OCI-LY3 (cell line): ENCODE measurements around the gene TUB.

Experiments
- H2AFZ ChIP-seq: fragments of 200-600, 300-600 bp; shearing (Covaris generic); 2 replicates; pipeline ENCODE4 v1.6.0; 2014; ENCODE audit warnings: antibody characterized with exemption, low read depth, low read length
- H3K27ac ChIP-seq: fragments of 200-600, 300-600 bp; sonication (generic); 2 replicates; pipeline ENCODE4 v1.5.1; 2014; ENCODE audit warnings: mild to moderate bottlenecking, low read length, moderate library complexity, mixed read lengths
- H3K27me3 ChIP-seq: fragments of 200-600, 300-600 bp; sonication (generic); 2 replicates; pipeline ENCODE4 v1.6.1; 2014; ENCODE audit warnings: low read depth, low read length, mixed read lengths
- H3K36me3 ChIP-seq: fragments of 200-600, 300-600 bp; sonication (generic); replicated peaks from 2 replicates; pipeline ENCODE3; 2014; ENCODE audit warnings: low read depth, low read length, mixed read lengths
- H3K4me1 ChIP-seq: fragments of 300-600, 200-600 bp; sonication (generic); 2 replicates; pipeline ENCODE4 v1.6.1; 2014; ENCODE audit warnings: low read length, mixed read lengths
- H3K4me2 ChIP-seq: fragments of 200-600, 300-600 bp; sonication (generic); 2 replicates; pipeline ENCODE4 v1.6.1; 2014; ENCODE audit warnings: low read length, mixed read lengths
- H3K4me3 ChIP-seq: fragments of 300-600, 200-600 bp; sonication (generic); 2 replicates; pipeline ENCODE4 v1.5.1; 2014; ENCODE audit warnings: antibody characterized with exemption, mild to moderate bottlenecking, low read length, moderate library complexity
- H3K79me2 ChIP-seq: fragments of 300-600, 200-600 bp; shearing (Covaris generic); 2 replicates; pipeline ENCODE4 v1.6.1; 2014; ENCODE audit warnings: mild to moderate bottlenecking, low read length, mixed read lengths
- H3K9ac ChIP-seq: fragments of 300-600, 200-600 bp; shearing (Covaris generic); 2 replicates; pipeline ENCODE4 v1.6.0; 2014; ENCODE audit warnings: mild to moderate bottlenecking, low read length, moderate library complexity
- H3K9me3 ChIP-seq: fragments of 200-600, 300-600 bp; shearing (Covaris generic); 2 replicates; pipeline ENCODE4 v1.6.1; 2014; ENCODE audit warnings: low read length, mixed read lengths; ENCODE audit not compliant: insufficient read depth
- H4K20me1 ChIP-seq: fragments of 200-600, 300-600 bp; sonication (generic); 2 replicates; pipeline ENCODE4 v1.6.1; 2016; ENCODE audit warnings: low read length, mixed read lengths; ENCODE audit not compliant: insufficient read depth
- EZH2phosphoT487 ChIP-seq: fragments of 200-600 bp; shearing (Covaris generic); IDR thresholded peaks from 2 replicates; pipeline ENCODE4 v1.6.1; 2018; ENCODE audit warnings: antibody characterized with exemption, mixed run types, low read depth
- TF ChIP-seq, protein P1 (sequence below): fragments of 200-600, 300-600 bp; sonication (generic); IDR thresholded peaks from 2 replicates; pipeline ENCODE4 v1.5.1; 2014; ENCODE audit warnings: antibody characterized with exemption, low read length, low read depth

Gene TUB

DNA sequence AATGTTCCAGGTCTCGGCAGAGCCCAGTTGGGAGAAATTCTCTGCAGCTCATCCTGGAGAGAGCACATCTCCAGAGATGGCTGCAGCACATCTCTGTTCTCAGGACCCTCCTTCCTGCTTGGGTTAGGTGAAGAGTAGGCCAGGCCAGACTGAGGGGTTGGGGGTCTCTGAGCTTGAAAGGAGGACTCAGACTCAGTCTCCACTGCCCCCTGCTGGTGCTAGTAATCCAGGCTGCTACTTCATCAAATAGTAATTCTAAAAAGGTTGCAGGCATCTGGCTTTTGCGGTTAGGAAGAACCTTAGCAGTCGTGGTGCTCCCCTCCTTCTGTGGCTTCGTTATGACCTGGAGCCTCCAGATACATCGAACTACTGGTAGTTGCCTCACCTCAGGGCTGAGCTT lies 9.7 kb downstream of the TUB start:
- Histone ChIP-seq H3K27ac (no peak overlapping the region), H3K36me3 (no peaks in the 10 kb centered on the region), H3K4me3 (no peak overlapping the region), H3K79me2 (no peaks in the 10 kb centered on the region), H3K4me2 (no peak overlapping the region), H3K4me1 (peaks cover 12% of the 10 kb centered on the region), H2AFZ (no peak overlapping the region), H3K9me3 (no peaks in the 10 kb centered on the region), H3K27me3 (peaks cover 5% of the 10 kb centered on the region; the same call in 1 of the 2 replicates), H4K20me1 (no peaks in the 10 kb centered on the region), H3K9ac (no peak overlapping the region)
- TF ChIP-seq, protein P1, sequence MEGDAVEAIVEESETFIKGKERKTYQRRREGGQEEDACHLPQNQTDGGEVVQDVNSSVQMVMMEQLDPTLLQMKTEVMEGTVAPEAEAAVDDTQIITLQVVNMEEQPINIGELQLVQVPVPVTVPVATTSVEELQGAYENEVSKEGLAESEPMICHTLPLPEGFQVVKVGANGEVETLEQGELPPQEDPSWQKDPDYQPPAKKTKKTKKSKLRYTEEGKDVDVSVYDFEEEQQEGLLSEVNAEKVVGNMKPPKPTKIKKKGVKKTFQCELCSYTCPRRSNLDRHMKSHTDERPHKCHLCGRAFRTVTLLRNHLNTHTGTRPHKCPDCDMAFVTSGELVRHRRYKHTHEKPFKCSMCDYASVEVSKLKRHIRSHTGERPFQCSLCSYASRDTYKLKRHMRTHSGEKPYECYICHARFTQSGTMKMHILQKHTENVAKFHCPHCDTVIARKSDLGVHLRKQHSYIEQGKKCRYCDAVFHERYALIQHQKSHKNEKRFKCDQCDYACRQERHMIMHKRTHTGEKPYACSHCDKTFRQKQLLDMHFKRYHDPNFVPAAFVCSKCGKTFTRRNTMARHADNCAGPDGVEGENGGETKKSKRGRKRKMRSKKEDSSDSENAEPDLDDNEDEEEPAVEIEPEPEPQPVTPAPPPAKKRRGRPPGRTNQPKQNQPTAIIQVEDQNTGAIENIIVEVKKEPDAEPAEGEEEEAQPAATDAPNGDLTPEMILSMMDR = peak; percentile 70
- TF ChIP-seq EZH2phosphoT487 = no peak

DNA sequence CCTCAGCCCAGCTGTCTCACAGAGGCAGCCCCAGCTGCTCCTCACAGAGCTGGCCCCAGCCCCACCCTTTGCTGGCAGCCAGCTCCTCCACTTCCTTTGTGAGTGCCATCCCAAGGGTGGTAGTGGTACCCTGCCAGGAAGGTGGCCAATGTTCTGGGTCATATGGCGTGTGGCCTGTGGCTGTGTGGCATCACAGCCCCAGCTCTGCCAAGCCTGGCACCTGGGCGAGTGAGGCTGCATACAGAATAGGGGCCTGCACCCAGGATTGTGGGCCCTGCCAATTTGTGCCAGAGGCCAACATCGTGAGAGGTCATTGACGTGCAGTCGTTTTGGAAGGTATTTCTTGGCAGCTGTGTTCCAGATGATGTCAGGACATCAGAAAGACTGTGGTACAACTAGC lies 10.7 kb downstream of the TUB start:
- H3K4me1 ChIP-seq = peaks cover 12% of the 10 kb centered on the region

DNA sequence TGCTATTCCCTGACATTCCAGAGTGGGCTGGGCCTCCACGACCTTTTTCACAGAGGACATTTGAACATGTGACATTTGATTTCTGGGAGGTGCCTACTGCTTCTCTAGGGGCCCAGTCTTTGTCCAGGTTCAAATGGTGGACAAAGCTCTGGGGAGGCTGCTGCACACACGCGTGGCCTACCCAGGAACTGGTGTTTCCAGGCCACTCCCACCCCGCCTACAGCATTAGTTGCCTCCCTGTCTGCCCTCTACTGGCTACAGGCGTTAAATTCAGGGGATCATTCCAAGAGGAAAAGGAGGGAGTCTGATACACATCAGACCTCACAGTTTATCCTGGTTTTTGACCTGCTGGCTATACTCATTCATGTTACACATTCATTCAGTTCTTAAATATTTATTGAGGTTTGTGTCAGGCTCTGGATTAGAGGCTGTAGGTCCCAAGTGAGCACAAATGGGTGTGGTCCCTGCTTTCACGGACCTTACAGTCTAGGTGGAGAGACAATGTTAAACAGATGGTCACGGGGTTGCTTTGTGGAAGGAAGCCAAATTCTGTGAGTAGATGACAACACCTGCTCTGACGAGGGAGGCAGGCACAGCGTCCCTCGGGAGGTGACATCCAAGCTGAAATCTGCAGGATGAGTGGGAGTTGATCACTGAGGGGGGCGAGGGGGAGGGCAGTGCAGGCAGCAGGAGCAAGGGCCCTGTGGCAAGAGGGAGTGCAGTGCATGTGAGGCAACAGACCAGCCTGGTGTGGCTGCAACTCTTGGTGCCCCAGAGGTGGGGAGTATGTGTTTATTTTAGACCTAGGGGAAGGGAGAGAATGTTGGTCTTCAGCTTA lies 11.8 kb downstream of the TUB start:
- Histone ChIP-seq H3K9ac (peak overlapping the region; percentile 22; the same call in 1 of the 2 replicates), H3K4me1 (peaks cover 23% of the 10 kb centered on the region), H3K27ac (no peak overlapping the region), H3K9me3 (no peaks in the 10 kb centered on the region), H3K36me3 (no peaks in the 10 kb centered on the region), H3K4me3 (peak overlapping the region; percentile 60), H3K79me2 (no peaks in the 10 kb centered on the region), H4K20me1 (no peaks in the 10 kb centered on the region), H2AFZ (peak overlapping the region; percentile 90), H3K4me2 (peak overlapping the region; percentile 62), H3K27me3 (no peaks in the 10 kb centered on the region)
- TF ChIP-seq, protein P1 = peak; percentile 75
- TF ChIP-seq EZH2phosphoT487 = no peak

More for the DNA sequence above, 10.7 kb downstream of the TUB start:
- peaks cover 2% of the 10 kb centered on the region; the same call in 1 of the 2 replicates for H3K27me3 ChIP-seq
- TF ChIP-seq, protein P1 = no peak
- TF ChIP-seq EZH2phosphoT487 = no peak
- no peak overlapping the region for H3K9ac ChIP-seq
- no peak overlapping the region for H3K4me2 ChIP-seq
- no peak overlapping the region for H3K4me3 ChIP-seq
- no peak overlapping the region for H3K27ac ChIP-seq
- no peaks in the 10 kb centered on the region for H3K36me3 ChIP-seq
- no peaks in the 10 kb centered on the region for H3K79me2 ChIP-seq
- H3K9me3 ChIP-seq = no peaks in the 10 kb centered on the region
- no peak overlapping the region for H2AFZ ChIP-seq
- H4K20me1 ChIP-seq = no peaks in the 10 kb centered on the region

DNA sequence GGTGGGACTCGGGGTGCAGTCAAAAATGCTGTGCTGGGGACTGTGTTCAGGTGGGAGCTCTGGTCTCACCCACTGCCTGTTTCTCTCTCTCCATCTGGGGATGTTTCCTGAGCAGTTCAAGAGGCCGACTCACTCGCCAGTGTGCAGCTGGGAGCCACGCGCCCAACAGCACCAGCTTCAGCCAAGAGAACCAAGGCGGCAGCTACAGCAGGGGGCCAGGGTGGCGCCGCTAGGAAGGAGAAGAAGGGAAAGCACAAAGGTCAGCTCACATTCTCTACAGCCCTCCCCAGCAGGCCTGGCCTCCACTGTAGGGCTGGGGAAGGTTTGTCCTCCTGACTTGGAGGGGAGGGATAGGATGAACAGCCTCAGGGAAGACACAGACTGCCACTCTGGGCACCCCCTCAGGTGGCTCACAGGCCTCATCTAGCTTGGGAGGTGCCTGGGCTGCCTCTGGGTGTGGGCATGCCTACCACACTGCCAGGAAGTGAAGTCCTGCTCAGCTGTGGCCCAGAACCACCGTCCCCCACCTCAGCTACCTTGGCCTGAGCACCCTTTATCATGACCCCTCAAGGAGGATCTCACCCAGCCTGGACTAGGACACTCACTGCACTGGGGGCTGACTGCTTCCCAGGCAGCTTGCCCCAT lies 13.0 kb downstream of the TUB start:
- no peaks in the 10 kb centered on the region for H4K20me1 ChIP-seq

More for the DNA sequence above, 13.0 kb downstream of the TUB start:
- Histone ChIP-seq H3K4me3 (no peak overlapping the region), H2AFZ (no peak overlapping the region), H3K27me3 (no peaks in the 10 kb centered on the region), H3K27ac (no peak overlapping the region), H3K79me2 (no peaks in the 10 kb centered on the region), H3K4me1 (peaks cover 24% of the 10 kb centered on the region), H3K4me2 (no peak overlapping the region), H3K9ac (no peak overlapping the region), H3K9me3 (no peaks in the 10 kb centered on the region), H3K36me3 (no peaks in the 10 kb centered on the region)
- no peak for TF ChIP-seq EZH2phosphoT487
- TF ChIP-seq, protein P1 = no peak
